Ishikawa (cell line): ENCODE results near the gene C1QTNF3.

Experiments
- CEBPB ChIP-seq: IDR thresholded peaks from 2 replicates; pipeline ENCODE4 v1.6.1; 2012
- CREB1 ChIP-seq: IDR thresholded peaks from 2 replicates; pipeline ENCODE4 v1.6.1; 2012; ENCODE audit warnings: low read depth
- EGR1 ChIP-seq: IDR thresholded peaks from 2 replicates; pipeline ENCODE4 v1.6.1; 2012
- EP300 ChIP-seq: IDR thresholded peaks from 2 replicates; pipeline ENCODE4 v1.6.1; 2012; ENCODE audit warnings: borderline replicate concordance
- FOXM1 ChIP-seq: IDR thresholded peaks from 2 replicates; pipeline ENCODE4 v1.6.1; 2012; ENCODE audit warnings: low read depth, borderline replicate concordance
- MAX ChIP-seq: IDR thresholded peaks from 2 replicates; pipeline ENCODE4 v1.6.1; 2012
- NFIC ChIP-seq: IDR thresholded peaks from 2 replicates; pipeline ENCODE4 v1.6.1; 2012
- RAD21 ChIP-seq: IDR thresholded peaks from 2 replicates; pipeline ENCODE4 v1.6.1; 2012; ENCODE audit warnings: low read depth
- REST ChIP-seq: IDR thresholded peaks from 2 replicates; pipeline ENCODE4 v1.6.1; 2012; ENCODE audit warnings: low read depth, mild to moderate bottlenecking
- TAF1 ChIP-seq: IDR thresholded peaks from 2 replicates; pipeline ENCODE4 v1.6.1; 2012; ENCODE audit warnings: low read depth, mild to moderate bottlenecking
- TCF12 ChIP-seq: IDR thresholded peaks from 2 replicates; pipeline ENCODE4 v1.6.1; 2012; ENCODE audit warnings: low read depth
- TEAD4 ChIP-seq: IDR thresholded peaks from 2 replicates; pipeline ENCODE4 v1.6.1; 2012
- USF1 ChIP-seq: IDR thresholded peaks from 2 replicates; pipeline ENCODE4 v1.6.1; 2012
- YY1 ChIP-seq: IDR thresholded peaks from 2 replicates; pipeline ENCODE4 v1.6.1; 2012; ENCODE audit warnings: low read depth
- ZBTB7A ChIP-seq: IDR thresholded peaks from 2 replicates; pipeline ENCODE4 v1.6.1; 2012; ENCODE audit warnings: low read depth

C1QTNF3 gene

GRCh38 chr5:34061993-34062392 lies 19.0 kb upstream of the C1QTNF3 start:
- TF ChIP-seq MAX (no peak), TEAD4 (no peak), CEBPB (no peak), TCF12 (no peak), EGR1 (no peak), CREB1 (no peak), REST (no peak), NFIC (no peak), USF1 (no peak), RAD21 (no peak), ZBTB7A (no peak), TAF1 (no peak), YY1 (no peak), FOXM1 (no peak), EP300 (no peak)

GRCh38 chr5:34059977-34060376 lies 17.0 kb upstream of the C1QTNF3 start:
- TF ChIP-seq CEBPB (no peak), FOXM1 (no peak), YY1 (no peak), TEAD4 (no peak), RAD21 (no peak), REST (no peak), NFIC (no peak), USF1 (no peak), TAF1 (no peak), ZBTB7A (no peak), CREB1 (no peak), MAX (no peak), EP300 (no peak), TCF12 (no peak), EGR1 (no peak)

- TF ChIP-seq FOXM1: no peak
These were observed 15.5 kb upstream of the C1QTNF3 start for GRCh38 chr5:34058532-34058931.

- TF ChIP-seq MAX (no peak), NFIC (no peak), EGR1 (no peak), TAF1 (no peak), RAD21 (no peak), EP300 (no peak), FOXM1 (no peak), ZBTB7A (no peak), REST (no peak), CEBPB (no peak), YY1 (no peak), TCF12 (no peak), CREB1 (no peak), USF1 (no peak), TEAD4 (no peak)
These were observed 14.6 kb upstream of the C1QTNF3 start for GRCh38 chr5:34057569-34057968.
